EL (cell line): ENCODE measurements around the gene STEEP1.
A peak's percentile ranks its signal among the peaks of the same experiment; 100 is the strongest.

ENCODE experiments used
- DNase-seq: peaks from one replicate; pipeline ENCODE4 v3.0.0-alpha.2; 2016

STEEP1 gene

GRCh38 chrX:119565107-119565663 is at the start of gene STEEP1:
TSS of gene STEEP1 (minus strand) at chrX:119565409. CDS start at chrX:119565355, 54 bp downstream.
- peak; percentile 91 for DNase-seq

DNA sequence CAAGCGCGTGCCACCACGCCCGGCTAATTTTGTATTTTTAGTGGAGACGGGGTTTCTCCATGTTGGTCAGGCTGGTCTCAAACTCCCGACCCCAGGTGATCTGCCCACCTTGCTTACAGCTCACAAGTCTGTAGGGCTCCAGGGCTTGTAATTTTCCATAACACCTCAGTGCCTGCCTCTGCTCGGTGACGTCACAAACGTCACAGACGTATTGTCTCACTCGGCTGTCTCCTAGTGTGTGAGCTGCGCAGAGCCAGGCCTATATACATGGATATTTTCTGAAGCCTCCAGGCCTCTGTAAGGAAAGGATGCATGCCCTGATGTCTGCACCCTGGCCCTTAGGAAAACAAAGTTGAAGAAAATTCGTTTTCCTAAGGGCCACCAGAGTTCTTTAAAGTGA is 49.6 kb upstream of the STEEP1 start:
- no peak for DNase-seq

- no peak for DNase-seq
These were observed 41.8 kb upstream of the STEEP1 start for GRCh38 chrX:119607018-119607389.

DNA sequence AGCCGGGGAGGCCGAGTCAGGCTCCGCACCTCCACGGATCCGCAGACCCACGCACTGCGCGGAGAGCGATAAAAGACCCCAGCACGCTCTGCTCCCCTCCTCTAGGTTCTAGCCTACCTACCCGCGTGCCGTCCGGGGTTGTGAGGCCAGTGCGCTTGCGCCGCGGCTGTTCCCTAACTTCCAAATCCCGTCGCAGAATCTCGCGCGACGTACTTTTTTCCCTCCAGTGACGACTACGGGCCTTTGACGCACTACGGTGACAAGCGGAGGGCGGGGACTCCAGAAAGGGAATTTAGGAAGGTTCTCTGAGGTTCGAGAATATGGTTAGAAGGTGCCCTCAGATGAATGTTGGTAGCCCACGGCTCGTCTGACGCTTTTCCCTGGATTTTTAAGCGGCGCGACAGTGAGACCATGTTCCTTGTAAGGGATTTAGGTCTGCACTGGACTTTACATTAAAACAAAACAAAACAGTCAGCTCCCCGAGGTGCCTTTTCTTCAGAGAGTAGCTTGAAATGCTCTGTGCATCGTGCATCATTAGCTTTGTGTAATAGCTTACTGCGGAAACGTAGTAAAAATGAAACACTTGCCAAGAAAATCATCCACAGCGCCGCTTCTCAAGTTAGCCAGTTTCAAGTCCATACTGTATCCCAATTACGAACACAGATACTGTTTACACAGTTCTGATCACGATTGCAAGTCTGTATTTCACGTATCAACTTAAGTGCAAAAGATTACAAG is 41.2 kb upstream of the STEEP1 start, which contains the start of gene NKRF:
Gene NKRF, minus strand, starts transcription at position 145 of the 738 bp plus-strand sequence.
- DNase-seq = peak; percentile 89

GRCh38 chrX:119605464-119606279 is 40.5 kb upstream of the STEEP1 start:
- DNase-seq = peak; percentile 20

- no peak for DNase-seq
These were observed 39.7 kb upstream of the STEEP1 start for GRCh38 chrX:119604766-119605463.

GRCh38 chrX:119602701-119603255 is 37.6 kb upstream of the STEEP1 start:
- DNase-seq = no peak

DNA sequence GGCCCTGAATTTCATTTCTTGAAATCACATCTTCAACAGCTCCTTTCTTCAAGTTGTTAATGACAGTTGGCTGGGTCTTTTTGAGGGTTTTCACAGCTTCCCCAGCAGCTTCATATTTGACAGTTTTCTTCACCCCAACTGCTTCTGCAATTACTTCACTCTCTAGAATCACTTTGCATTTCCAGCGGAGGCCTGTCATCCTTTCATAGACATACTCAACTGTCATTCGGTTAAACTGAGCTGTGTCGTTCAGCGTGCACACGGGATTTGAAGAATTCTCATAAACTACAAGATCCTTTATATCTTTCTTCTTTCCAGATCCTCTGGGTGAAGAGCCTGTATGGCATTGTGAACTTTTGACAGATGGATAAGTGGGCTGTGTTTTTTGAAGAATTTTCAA is 24.6 kb upstream of the STEEP1 start:
- no peak for DNase-seq

DNA sequence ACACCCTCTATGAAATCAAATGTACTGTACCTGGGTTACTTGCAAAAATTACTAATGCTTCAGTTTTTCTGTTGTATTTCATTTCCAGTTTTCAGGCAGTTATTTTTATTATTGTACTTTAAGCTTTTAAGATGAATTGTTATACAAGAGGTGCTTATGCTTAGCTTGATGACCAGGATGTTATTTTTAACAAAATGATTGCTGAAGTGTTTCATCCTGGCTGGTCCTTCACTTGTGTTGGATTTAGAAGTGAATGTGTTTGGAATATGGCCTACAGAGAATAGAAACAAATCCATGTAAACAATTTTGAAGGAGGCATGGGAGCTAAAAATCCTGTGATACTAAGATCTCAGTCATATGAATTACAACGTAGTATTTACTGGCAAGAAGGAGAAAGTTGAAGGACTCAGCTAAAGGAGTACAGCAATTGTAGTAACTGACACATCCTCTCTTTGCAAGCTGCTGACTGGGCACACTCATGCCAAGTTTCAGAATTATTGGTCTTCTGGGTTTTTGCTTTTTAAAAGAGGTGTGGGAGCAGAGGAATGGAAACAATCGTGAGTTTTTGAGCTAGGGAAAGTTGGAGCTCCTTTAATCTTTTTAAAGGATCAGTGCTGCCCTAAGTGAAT is 18.3 kb upstream of the STEEP1 start:
- DNase-seq = no peak

GRCh38 chrX:119579414-119579813 is 14.2 kb upstream of the STEEP1 start:
- no peak for DNase-seq

- DNase-seq = peak; percentile 89
These were observed 9.4 kb upstream of the STEEP1 start, which contains the start of gene UBE2A for GRCh38 chrX:119574394-119575266. TSS of gene UBE2A (plus strand) at chrX:119574563. CDS start at chrX:119574712, 149 bp downstream.

- peak; percentile 51 for DNase-seq
These were observed 8.7 kb upstream of the STEEP1 start for GRCh38 chrX:119573840-119574393.

DNA sequence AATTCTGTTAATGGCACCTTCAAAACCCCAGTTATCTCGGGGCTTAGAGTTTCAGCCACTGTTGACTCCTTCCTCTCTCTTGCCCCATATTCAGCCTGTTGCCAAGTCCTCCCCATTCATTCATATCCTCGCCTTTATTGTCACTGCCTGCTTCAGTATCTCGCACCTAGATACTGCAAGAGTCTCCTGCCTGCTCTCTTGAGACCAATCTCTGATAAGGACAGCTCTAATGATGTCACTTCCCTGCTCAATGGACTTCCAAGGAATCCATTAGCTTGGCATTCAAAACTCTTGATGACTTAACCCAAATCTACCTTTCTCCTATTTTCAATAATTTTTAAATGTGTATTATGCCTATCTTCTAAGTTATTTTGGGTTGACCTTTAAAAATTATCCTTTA is 8.0 kb upstream of the STEEP1 start:
- DNase-seq = no peak

DNA sequence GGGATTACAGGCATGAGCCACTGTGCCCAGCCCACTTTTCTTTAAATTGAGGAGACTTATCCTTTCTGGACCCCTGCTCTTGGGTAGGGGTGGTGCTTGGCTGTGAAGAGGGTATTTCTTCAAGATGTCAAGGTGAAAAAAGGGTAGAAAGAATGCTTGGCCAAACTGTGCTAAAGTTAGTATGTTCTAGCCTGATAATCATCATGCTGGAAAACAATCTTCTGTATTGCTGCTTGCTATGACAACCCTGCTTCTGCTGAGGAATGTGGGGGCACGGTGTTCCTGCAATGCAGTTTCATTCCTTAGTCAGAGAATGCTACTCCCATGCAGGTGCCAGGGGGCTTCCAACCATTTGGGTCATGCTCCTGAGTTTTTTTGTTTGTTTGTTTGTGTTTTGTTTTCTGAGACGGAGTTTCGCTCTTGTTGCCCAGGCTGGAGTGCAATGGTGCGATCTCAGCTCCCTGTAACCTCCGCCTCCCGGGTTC is 5.2 kb upstream of the STEEP1 start:
- no peak for DNase-seq

- DNase-seq = peak; percentile 21
These were observed 12.7 kb downstream of the STEEP1 start for GRCh38 chrX:119552508-119552907.

GRCh38 chrX:119549327-119550016 is 15.7 kb downstream of the STEEP1 start:
- DNase-seq = no peak

- peak; percentile 81 for DNase-seq
These were observed 24.0 kb downstream of the STEEP1 start for GRCh38 chrX:119541188-119541587.

DNA sequence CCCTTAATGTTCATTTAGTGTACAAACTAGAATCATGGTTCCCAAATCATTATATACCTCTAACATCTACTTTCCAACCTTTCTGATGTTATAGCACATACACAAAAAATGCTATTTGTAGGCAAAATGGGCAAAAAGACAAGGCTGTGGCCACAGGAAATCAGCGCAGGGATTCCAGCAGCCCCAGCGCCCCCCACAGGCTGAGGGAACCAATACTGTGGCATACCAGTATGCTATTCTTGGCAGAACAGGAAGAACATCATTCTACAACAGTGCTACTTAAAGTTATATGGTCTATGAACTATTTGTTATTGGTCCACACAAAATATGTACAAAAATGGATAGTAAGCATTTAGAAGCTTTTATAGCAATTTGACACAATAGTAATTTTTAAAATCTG is 25.3 kb downstream of the STEEP1 start:
- no peak for DNase-seq

DNA sequence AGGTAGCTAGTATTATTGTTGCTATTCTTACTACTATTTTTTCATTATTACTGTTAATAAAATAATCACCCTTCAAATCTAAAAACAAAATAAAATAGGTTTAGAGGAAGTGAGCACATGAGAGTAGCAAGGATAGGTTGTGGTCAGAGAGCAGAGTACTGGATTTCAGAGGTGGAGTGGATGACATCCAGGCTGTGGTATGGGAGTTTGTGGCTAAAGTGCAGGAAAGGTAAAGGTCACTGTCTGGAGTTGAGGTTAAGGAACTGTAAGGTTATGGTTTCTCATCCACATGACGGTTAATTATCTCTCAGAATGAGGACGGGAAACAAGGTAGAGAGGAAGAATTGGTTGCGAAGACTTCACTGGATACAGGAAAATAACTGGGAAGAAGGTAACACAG is 27.7 kb downstream of the STEEP1 start:
- DNase-seq = no peak
